22Rv1 (cell line): ENCODE data around the gene MAP3K14.

Experiments
- H3K27ac ChIP-seq: fragments of 450-650 bp; 2 replicates; pipeline ENCODE4 v1.5.1; 2017
- CTCF ChIP-seq: fragments of 450-650 bp; IDR thresholded peaks from 2 replicates; pipeline ENCODE4 v1.5.1; 2017; ENCODE audit warnings: mild to moderate bottlenecking
- ZFX ChIP-seq: fragments of 450-650 bp; IDR thresholded peaks from 2 replicates; pipeline ENCODE4 v1.6.1; 2017; ENCODE audit warnings: antibody characterized with exemption, borderline replicate concordance

MAP3K14 gene

GRCh38 chr17:45269912-45270311, 46.9 kb downstream of the MAP3K14 start:
- TF ChIP-seq CTCF (no peak), ZFX (no peak)

GRCh38 chr17:45267436-45268055, 49.3 kb downstream of the MAP3K14 start:
- TF ChIP-seq ZFX (no peak), CTCF (no peak)
- no peak overlapping the region for H3K27ac ChIP-seq

More at GRCh38 chr17:45269912-45270311, 46.9 kb downstream of the MAP3K14 start:
- no peak overlapping the region for H3K27ac ChIP-seq

- TF ChIP-seq CTCF (no peak), ZFX (no peak)
- no peak overlapping the region for H3K27ac ChIP-seq
These were observed 50.4 kb downstream of the MAP3K14 start for GRCh38 chr17:45266372-45266926.

GRCh38 chr17:45265821-45266220, 51.0 kb downstream of the MAP3K14 start:
- H3K27ac ChIP-seq = no peak overlapping the region

GRCh38 chr17:45264988-45265387, 51.8 kb downstream of the MAP3K14 start:
- no peak overlapping the region for H3K27ac ChIP-seq
- no peak for TF ChIP-seq CTCF
- TF ChIP-seq ZFX = no peak

More at GRCh38 chr17:45265821-45266220, 51.0 kb downstream of the MAP3K14 start:
- TF ChIP-seq CTCF = no peak
- no peak for TF ChIP-seq ZFX

- H3K27ac ChIP-seq = no peak overlapping the region
- TF ChIP-seq ZFX = no peak
- TF ChIP-seq CTCF = no peak
These were observed 52.4 kb downstream of the MAP3K14 start for GRCh38 chr17:45264430-45264829.

GRCh38 chr17:45263477-45263860, 53.4 kb downstream of the MAP3K14 start:
- H3K27ac ChIP-seq = no peak overlapping the region
- TF ChIP-seq CTCF (no peak), ZFX (no peak)
